GM18868 (cell line): ENCODE measurements around the gene STOX1.
"Not testable (repeated sequence)": the region's sequence is repeated elsewhere in the genome, so short reads cannot be mapped to it uniquely, and the experiment has no call there.

ENCODE experiments used
- ATAC-seq: cut with Tn5 transposase; IDR thresholded peaks from one replicate; pipeline ENCODE4 v1.9.1; 2021; ENCODE audit warnings: mild to moderate bottlenecking, moderate library complexity; ENCODE audit not compliant: unreplicated experiment

The STOX1 gene

DNA sequence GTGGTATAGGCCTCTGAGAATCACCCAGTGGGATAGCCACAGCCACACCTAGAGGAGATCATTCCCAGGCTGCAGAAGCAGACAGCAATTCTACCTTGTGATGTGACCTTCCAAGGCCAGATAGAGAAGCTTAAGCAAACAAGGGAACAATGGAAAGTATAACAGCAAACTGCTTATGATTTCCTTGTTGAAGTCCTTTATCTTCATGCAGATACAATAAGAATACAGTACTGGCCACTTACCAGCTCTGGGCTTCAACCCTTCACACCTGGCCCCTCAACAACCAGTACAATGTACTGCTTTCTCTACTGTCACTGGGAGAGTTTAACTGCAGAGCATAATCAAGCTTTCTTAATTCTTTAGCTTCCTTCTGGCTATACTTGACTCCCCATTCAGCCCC, 51.2 kb downstream of the STOX1 start:
- no peak for ATAC-seq

DNA sequence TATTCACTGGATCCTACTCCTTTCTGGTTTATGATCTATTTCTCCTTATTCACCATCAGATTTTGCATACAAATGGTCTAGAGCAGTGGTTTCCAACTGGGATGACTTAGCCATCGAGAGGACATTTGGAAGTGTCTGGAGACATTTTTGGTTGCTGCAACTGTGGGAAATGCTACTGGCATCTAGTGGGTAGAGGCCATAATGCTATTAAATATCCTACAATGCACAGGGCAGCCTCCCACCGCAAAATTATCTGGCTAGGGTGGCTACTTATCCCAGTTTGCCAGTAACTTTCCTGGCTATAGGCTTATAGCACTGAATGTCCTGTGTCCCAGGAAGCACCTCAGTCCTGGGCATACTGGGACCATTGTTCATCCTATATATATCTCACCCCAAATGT, 52.3 kb downstream of the STOX1 start:
- no peak for ATAC-seq

DNA sequence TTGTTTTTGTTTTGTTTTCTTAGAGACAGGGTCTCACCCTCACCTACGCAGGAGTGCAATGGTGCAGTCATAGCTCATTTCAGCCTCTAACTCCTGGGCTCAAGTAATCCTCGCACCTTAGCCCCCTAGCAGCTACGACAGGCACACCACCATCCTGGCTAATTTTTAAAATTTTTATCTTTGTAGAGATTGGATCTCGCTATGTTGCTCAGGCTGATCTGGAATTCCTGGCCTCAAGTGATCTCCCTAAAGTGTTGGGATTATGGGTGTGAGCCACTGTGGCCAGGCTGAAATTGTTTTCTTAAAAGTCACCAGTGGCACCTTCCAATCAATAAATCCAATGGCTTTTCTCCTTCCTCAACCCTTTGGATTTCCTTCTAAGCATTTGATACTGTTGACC, 52.9 kb downstream of the STOX1 start:
- ATAC-seq, result no peak

DNA sequence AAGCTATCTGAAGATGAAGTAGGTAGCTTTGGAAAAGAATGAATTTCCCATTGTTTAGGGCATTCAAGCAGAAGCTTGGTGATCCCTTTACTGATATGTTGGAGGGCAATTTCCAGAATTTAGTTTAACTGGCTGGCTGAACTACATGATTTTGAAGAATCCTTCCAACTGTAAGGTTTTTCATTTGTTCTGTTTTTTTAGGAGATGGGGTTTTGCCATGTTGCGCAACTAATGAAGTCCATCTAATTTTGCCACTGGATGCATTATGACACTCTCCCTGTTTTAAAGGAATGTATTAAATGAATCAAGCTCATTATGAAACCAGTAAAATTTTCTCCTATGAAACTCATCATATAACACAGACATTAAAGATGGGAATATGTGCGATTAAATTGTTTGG, 67.7 kb downstream of the STOX1 start:
- ATAC-seq, result no peak

DNA sequence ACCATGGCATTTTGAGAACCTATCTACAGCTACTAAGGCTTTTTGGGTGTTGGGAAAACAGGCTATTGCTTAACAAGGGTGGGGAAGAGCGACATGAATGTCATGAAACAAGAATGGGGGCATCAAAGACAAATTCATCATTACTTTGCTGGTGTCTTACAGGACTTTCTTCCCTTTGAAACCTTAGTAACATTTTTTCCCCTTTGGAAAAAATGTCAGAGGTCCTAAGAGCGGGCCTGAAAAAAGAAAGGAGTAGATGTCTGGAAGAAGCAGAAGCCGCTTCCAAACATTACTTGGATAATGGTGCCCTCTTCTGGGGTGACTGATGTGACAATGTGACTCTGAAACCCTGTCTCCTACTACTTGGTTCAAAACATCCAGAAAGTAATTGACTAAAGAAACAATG, 70.0 kb downstream of the STOX1 start:
- no peak for ATAC-seq

DNA sequence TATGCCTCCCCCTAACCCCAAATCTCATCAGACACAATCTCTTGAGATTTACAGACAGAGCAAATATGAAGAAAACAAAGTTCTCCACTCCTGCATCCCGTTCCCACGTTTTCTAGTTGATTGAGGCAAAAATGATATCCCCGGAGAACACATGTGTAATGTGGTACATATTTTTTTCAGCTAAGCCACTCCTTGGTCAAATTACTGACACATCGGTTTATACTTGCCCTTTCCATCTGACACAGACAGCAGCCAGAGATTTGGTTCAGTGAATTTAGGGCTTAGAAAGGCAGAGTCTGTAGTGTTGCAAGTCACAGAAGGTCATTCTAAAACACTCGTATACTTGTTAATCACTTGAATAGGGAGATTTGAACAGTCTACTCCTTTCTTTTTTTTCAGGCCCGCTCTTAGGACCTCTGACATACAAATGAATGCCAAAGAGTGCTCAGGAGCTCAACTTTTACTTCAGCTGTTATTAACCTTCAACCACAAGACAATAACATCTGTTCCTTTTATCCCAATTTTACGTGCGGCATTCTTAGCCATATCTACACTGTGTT, 71.9 kb downstream of the STOX1 start:
- ATAC-seq, result no peak

DNA sequence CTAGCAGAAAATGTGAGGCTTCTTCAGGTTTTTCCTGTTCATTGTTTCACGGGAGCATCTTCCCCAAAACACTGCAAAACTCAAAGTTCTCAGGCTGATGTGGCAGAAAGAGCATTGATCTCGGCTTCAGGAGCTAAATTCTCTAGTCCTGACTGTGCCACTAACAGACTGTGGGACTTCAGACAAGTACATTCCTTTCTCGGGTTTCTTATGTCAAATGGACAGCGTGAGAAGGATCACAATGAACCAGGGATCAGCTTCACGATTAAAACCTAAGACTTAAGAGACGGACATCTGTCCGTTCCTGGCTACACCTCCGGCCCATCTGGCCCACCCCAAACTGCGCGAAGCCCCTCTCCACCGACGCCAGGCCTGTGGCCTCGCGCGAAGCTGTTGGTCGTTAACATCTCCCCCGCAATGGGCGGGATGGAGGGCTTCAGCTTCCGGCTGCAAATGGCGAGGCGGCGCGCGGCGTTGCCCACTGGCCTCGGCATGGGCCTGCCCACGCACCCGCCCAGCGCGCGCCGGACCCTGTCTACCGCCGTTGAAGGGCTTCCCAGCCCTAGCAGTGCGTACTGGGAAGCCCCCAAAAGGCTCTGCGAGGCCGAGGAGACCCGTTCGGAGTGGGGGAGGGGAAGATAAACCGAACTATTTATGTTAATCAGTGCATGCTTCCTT, 73.2 kb downstream of the STOX1 start:
- peak; percentile 31 for ATAC-seq

DNA sequence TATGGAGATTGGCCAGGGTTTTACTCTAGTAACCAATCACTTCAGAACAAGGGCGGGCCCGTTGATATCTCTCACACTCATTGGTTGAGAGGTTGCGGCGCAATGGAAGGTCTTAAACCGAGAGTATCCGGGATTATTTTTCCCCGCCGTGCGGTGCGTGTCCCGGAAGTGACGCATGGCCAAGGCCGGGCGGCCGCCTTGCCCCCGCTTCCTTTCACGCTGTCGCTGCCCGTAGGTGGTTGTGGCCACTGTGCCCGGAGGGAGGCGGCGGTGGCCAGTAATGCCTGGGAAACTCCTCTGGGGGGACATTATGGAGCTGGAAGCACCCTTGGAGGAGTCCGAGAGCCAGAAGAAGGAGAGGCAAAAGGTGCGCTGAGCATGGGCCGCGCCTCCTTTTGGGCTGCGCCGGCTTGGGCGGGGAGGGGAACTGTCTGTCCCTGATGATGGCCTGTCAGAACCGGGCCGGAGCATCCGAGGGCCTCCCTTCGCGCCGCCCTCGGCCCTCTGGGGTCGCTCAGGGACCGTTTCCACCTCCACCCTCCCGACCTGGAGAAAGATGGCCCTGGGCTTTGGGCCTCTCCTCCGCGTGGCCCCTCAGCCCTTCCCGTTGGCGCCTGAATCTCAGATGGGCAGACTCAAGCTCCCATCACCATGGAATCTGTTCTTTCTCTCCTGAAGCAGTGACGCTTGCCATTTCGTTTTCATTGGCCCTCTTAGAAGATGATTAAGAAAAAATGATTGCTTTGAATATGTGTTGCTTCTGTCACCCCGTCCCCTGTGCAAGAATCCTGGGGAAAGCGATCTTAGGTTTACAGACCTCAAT, 74.0 kb downstream of the STOX1 start, which contains the start of gene DDX50:
Gene DDX50, plus strand, starts transcription at position 211 of the 823 bp plus-strand sequence. Its CDS starts 70 bp downstream, at position 281.
- peak; percentile 97 for ATAC-seq

DNA sequence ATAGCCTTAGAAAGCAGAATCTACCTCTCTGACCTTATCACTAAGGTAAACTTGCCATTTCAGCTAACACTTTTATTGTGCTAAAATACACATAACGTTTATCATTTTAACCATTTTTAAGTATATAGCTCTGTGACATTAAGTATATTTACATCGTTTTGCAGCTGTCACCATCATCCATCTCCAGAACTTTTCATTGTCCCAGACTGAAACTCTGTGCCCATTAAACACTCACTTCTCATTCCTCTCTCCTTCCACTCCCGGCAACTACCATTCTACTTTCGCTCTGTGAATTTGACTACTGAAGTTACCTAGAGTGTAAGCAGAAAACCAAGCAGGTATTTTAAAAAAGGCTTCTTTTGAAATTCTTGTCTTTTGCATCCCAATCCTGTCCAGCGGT, 75.1 kb downstream of the STOX1 start:
- ATAC-seq, result no peak

DNA sequence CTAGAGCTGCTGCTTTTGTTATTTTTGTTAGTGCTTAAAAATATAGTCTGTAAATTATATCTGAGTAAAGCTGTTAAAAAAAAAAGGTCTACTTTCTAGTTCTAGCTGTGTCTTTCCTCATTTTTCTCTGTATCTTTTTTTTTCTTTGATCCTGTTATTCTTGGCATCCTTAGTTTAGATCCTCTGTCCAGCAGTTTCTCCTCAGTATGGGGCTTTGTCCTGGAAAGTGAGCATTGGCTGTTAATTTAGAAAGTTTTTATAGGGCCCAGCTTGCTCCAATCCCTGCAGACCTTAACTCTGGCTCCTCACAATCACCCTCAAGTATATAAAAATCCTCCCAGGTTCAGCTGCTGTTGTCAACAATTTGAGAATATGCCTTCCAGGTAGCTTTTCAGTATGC, 97.3 kb downstream of the STOX1 start:
- no peak for ATAC-seq

DNA sequence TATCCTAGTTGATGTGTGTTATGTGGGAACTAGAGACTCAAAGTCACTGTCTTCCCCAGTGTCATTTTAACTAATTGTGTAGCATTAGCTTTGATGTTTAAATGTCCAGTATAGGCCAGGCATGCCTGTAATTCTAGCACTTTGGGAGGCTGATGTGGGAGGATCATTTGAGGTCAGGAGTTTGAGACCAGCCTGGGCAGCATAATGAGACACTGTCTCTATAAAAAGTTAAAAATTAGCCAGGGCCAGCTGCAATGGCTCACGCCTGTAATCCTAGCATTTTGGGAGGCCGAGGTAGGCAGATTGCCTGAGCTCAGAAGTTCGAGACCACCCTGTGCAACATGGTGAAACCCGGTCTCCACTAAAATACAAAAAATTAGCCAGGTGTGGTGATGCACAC, 98.2 kb downstream of the STOX1 start:
- no peak for ATAC-seq

DNA sequence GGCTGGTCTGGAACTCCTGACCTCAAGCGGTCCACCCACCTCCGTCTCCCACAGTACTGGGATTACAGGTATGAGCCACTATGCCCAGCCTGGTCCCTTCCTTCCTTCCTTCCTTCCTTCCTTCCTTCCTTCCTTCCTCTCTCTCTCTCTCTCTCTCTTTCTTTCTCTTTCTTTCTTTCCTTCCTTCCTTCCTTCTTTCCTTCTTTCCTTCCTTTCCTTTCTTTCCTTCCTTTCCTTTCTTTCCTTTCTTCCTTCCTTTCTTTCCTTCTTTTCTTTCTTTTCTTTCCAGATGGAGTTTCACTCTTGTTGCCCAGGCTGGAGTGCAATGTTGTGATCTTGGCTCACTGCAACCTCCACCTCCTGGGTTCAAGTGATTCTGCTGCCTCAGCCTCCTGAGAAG, 101.8 kb downstream of the STOX1 start:
- not testable (repeated sequence) for ATAC-seq

DNA sequence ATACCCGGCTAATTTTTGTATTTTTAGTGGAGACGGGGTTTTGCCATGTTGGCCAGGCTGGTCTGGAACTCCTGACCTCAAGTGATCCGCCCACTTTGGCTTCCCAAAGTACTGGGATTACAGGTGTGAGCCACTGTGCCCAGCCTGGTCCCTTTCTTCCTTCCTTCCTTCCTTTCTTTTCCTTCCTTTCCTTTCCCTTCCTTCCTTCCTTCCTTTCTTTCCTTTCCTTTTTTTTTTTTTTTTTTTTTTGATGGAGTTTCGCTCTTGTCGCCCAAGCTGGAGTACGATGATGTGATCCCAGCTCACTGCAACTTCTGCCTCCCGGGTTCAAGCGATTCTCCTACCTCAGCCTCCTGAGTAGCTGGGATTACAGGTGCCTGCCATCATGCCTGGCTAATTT, 102.6 kb downstream of the STOX1 start:
- ATAC-seq, result not testable (repeated sequence)

DNA sequence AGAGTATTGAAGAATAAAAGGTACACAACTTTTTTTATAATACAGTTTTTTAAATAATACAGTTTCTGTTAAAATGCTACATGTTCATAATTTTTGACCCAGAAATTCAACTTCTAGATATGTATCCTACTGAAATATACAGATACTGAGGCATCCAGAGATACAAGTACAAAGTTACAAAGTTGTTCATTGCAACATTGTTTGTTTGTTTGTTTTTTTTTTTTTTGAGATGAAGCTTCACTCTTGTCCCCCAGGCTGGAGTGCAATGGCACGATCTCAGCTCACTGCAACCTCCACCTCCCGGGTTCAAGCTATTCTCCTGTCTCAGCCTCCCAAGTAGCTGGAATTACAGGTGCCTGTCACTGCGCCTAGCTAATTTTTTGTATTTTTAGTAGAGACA, 105.5 kb downstream of the STOX1 start:
- ATAC-seq, result not testable (repeated sequence)

DNA sequence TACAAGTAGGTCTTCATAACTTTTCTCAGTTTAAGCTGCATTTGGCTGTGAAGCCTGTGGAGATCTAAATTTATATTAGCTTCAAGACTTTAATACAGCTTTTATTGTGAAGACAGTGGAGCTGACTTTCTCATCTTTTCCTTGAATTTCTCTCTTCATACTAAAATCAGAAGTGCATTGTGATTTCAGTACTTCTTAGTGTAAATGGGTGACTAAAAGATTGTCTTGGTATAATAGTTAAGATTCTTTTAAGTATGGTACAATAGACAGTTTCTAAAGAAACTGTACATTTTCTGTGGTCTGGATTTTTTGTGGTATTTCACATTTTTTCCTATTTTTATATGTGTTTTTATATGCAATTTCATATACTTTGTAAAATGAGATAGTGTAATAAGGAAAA, 107.7 kb downstream of the STOX1 start:
- ATAC-seq, result no peak

DNA sequence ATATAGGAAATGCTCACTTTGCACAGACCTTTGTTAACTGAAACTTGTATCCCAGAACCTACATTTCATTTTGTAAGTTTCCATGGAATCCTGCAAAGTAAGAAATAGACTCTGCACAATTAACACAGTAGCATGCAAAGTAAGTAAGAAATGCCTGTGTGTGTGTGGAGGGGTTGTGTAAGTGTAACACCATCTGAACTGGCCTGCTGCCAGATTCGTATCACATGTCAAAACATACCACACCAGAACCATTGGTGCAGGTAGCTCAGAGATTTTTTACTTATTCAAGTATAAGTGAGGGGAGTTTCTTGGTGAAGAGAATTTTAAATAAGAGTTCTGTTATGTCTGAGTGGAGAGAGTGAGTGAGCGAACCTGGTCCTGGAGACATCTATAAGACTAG, 110.8 kb downstream of the STOX1 start:
- no peak for ATAC-seq

DNA sequence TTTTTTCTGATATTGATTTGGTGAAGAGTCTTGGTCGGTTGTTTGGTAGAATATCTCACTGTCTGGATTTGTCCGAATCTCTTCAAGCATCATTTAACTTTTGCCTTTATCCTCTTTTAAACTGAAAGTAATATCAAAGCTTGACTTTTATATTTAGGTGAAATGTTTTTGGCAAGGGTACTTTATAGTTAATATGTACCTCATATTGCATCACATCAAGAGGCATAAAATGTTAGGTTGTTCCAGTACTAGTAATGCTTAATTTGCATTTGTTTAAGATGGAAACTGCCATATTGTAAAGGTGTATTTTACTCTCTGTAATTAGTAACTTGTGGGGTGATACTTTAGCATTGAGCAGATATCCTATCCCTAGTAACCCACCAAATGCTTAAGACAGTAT, 111.6 kb downstream of the STOX1 start:
- no peak for ATAC-seq

DNA sequence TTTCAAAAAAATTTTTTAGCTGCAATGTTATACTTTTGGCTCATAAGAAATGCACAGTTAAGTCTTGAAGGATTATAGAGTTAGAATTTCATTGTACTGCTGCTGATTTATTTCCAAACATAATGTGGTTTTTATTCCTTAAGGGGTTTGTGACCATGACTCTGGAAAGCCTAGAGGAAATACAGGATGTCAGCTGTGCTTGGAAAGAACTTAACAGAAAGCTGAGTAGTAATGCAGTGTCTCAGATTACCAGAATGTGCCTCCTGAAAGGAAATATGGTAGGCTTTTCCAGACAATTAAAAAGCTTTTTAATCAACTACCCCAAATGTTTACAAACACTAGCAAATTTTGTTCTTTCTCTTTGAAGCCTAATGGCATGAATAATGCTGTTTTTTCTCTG, 113.6 kb downstream of the STOX1 start:
- ATAC-seq, result not testable (repeated sequence)
